NB4 (cell line): ENCODE data around the gene RBM33.

Experiments
- MYC ChIP-seq: IDR thresholded peaks from 2 replicates; pipeline ENCODE4 v1.6.1; 2011; ENCODE audit warnings: low read depth, low read length
- TF ChIP-seq, protein P1 (sequence below): IDR thresholded peaks from one replicate; pipeline ENCODE4 v1.5.1; 2012; ENCODE audit warnings: low read depth, low read length

DNA sequence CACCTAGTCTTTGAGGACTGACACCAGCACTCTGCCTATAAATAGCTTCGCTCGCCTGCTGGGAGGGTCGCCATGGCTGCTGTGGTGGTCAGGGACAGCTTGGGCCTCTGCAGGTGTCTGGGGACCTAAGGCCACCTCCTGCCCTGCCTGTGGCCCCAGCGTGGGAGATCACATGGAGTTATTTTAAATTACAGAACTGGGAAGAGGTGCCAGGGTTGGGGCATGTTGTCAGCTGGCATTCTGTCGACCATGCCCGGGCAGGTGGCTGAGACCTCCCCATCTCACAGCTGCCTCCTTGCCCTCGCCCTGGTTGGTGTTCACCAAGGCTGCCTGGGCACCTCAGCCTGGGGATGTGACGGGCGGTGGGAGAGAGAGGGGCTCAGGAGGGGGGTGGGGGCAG, 149.7 kb downstream of the RBM33 start:
- TF ChIP-seq, protein P1, sequence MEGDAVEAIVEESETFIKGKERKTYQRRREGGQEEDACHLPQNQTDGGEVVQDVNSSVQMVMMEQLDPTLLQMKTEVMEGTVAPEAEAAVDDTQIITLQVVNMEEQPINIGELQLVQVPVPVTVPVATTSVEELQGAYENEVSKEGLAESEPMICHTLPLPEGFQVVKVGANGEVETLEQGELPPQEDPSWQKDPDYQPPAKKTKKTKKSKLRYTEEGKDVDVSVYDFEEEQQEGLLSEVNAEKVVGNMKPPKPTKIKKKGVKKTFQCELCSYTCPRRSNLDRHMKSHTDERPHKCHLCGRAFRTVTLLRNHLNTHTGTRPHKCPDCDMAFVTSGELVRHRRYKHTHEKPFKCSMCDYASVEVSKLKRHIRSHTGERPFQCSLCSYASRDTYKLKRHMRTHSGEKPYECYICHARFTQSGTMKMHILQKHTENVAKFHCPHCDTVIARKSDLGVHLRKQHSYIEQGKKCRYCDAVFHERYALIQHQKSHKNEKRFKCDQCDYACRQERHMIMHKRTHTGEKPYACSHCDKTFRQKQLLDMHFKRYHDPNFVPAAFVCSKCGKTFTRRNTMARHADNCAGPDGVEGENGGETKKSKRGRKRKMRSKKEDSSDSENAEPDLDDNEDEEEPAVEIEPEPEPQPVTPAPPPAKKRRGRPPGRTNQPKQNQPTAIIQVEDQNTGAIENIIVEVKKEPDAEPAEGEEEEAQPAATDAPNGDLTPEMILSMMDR, result no peak
- TF ChIP-seq MYC, result no peak
